Karpas-422 (cell line): ENCODE results near the gene SLC22A1. TPM values are rescaled to one million over a fixed set of nuclear protein-coding genes. Genes with fewer than 3 reads are reported as not detected.

Experiments
- DNase-seq: peaks from one replicate; pipeline ENCODE4 v3.0.0-alpha.2; 2015
- H2AFZ ChIP-seq: fragments of 200-600 bp; sonication (generic); 2 replicates; pipeline ENCODE4 v1.6.1; 2014; ENCODE audit warnings: antibody characterized with exemption, low read length, mixed read lengths
- H3K27ac ChIP-seq: fragments of 200-600 bp; sonication (generic); 2 replicates; pipeline ENCODE4 v1.5.1; 2014; ENCODE audit warnings: mild to moderate bottlenecking, low read length, moderate library complexity
- H3K27me3 ChIP-seq: fragments of 200-600 bp; sonication (generic); 2 replicates; pipeline ENCODE4 v1.6.1; 2014; ENCODE audit warnings: low read length, mixed read lengths
- H3K36me3 ChIP-seq: fragments of 200-600 bp; sonication (generic); 2 replicates; pipeline ENCODE4 v1.6.1; 2014; ENCODE audit warnings: low read length, mixed read lengths; ENCODE audit not compliant: insufficient read depth
- H3K4me1 ChIP-seq: fragments of 200-600 bp; sonication (generic); 2 replicates; pipeline ENCODE4 v1.6.1; 2014; ENCODE audit warnings: mild to moderate bottlenecking, low read length, mixed read lengths
- H3K4me2 ChIP-seq: fragments of 200-600 bp; sonication (generic); 2 replicates; pipeline ENCODE4 v1.6.1; 2014; ENCODE audit warnings: low read length, low read depth, mild to moderate bottlenecking; ENCODE audit not compliant: poor library complexity, severe bottlenecking
- H3K4me3 ChIP-seq: fragments of 200-600 bp; sonication (generic); 2 replicates; pipeline ENCODE4 v1.5.1; 2014; ENCODE audit warnings: mild to moderate bottlenecking, antibody characterized with exemption, low read length, mixed read lengths
- H3K79me2 ChIP-seq: fragments of 200-600 bp; sonication (generic); 2 replicates; pipeline ENCODE4 v1.6.1; 2014; ENCODE audit warnings: mild to moderate bottlenecking, low read length, mixed read lengths
- H3K9ac ChIP-seq: fragments of 200-600 bp; sonication (generic); 2 replicates; pipeline ENCODE4 v1.6.0; 2014; ENCODE audit warnings: low read length
- H3K9me2 ChIP-seq: fragments of 200-600 bp; sonication (generic), shearing (Covaris generic); replicated peaks from 2 replicates; pipeline ENCODE4 v1.6.0; 2014; ENCODE audit warnings: mild to moderate bottlenecking, low read length, moderate library complexity; ENCODE audit not compliant: insufficient read depth
- H3K9me3 ChIP-seq: fragments of 300-700, 200-600 bp; sonication (generic); 2 replicates; pipeline ENCODE4 v1.6.1; 2014; ENCODE audit warnings: low read length, mixed read lengths
- H4K20me1 ChIP-seq: fragments of 200-600 bp; sonication (generic); 2 replicates; pipeline ENCODE4 v1.6.1; 2014; ENCODE audit warnings: mild to moderate bottlenecking, antibody characterized with exemption, low read length, low read depth; ENCODE audit not compliant: insufficient read depth
- total RNA-seq: library from RNA; depleted of rRNA; stranded (reverse); fragments of >200 nt; shearing (Covaris generic); gene quantifications from 2 replicates; pipeline ENCODE4 v1.2.3, GENCODE V29; 2014; ENCODE audit warnings: low replicate concordance

SLC22A1 gene
- total RNA-seq, 1 experiment from 2014 or later = 0.78 TPM

DNA sequence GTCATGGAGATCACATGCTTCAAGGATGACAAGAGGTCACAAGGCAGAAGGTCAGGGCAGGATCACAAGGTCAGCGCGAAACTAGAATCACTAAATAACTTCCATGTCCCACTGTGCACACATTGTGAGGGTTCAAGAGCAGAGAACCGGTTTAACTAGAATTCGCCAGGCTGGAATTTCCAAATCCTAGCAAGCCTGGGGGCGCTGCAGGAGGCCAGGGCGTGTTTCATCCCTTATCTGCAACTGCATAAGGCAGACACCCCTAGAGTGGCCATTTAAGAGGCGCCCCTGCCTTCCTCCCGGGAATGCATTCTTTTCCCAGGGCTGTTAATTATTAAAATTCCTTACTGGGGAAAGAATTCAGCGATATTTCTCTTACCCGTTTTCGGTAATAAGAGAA, 40.2 kb upstream of the SLC22A1 start:
- Histone ChIP-seq H2AFZ (no peak overlapping the region), H3K4me1 (no peaks in the 10 kb centered on the region), H4K20me1 (no peaks in the 10 kb centered on the region)

DNA sequence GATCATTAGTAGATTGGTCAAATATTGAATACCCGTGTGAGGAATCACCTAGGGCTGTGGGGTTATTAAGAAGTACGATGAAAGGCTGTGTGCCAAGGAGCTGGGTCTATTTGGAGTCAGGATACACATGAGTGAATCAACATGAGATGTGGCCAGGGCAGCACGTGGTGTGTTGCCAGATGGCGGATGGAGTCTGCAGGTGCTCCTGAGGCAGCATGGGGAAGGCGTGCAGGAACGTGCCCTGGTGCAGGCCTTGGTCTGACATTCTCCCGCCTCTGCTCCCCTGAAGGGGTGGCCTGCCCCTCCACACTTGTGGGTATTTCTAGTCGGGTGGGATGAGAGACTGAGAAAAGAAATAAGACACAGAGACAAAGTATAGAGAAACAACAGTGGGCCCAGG, 39.0 kb upstream of the SLC22A1 start:
- Histone ChIP-seq H3K4me2 (no peak overlapping the region), H3K9ac (no peak overlapping the region), H3K79me2 (no peaks in the 10 kb centered on the region), H4K20me1 (no peaks in the 10 kb centered on the region), H3K4me1 (no peaks in the 10 kb centered on the region), H3K4me3 (no peak overlapping the region), H3K9me2 (no peaks in the 10 kb centered on the region), H3K27ac (no peak overlapping the region), H3K27me3 (no peaks in the 10 kb centered on the region), H2AFZ (no peak overlapping the region), H3K36me3 (no peaks in the 10 kb centered on the region), H3K9me3 (no peaks in the 10 kb centered on the region)
- DNase-seq = no peak

More for the DNA sequence above, 40.2 kb upstream of the SLC22A1 start:
- no peak for DNase-seq
- Histone ChIP-seq H3K9me3 (no peaks in the 10 kb centered on the region), H3K79me2 (no peaks in the 10 kb centered on the region), H3K9ac (no peak overlapping the region), H3K27me3 (no peaks in the 10 kb centered on the region), H3K4me3 (no peak overlapping the region), H3K4me2 (no peak overlapping the region), H3K27ac (no peak overlapping the region), H3K36me3 (no peaks in the 10 kb centered on the region), H3K9me2 (no peaks in the 10 kb centered on the region)

DNA sequence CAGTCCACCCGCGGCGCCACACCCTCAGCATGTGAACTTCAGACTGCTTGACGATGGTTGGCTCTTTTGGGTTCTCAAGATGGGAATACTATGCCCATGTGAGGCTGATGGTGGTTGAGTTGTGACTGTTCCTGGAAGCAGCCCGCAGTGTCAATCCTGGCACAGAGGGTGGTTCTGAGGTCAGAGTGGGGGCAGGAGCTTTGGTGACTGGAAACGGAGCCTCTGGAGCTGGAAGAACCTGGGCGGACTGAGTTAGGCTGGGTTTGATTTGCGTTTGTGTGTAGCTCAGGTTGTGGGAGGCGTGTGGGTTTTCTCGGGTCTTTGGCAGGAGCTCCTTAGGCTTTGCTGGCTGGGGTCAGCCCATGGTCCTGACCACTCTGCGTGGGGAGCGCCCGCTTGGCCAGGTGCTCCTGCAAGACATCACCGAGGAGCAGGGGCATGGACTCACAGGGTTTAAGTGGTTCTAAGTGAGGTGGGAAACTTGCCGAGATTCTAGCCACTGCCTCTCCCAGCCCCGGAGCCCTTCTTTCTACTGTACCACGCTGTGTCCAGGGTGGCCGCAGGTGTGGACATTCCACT, 37.3 kb upstream of the SLC22A1 start:
- H3K9ac ChIP-seq = no peak overlapping the region
- no peak for DNase-seq
- no peaks in the 10 kb centered on the region for H3K36me3 ChIP-seq
- H3K4me1 ChIP-seq = no peaks in the 10 kb centered on the region
- H3K9me2 ChIP-seq = no peaks in the 10 kb centered on the region
- no peak overlapping the region for H3K27ac ChIP-seq
- H4K20me1 ChIP-seq = no peaks in the 10 kb centered on the region
- no peaks in the 10 kb centered on the region for H3K9me3 ChIP-seq
- no peaks in the 10 kb centered on the region for H3K27me3 ChIP-seq
- no peak overlapping the region for H2AFZ ChIP-seq
- no peaks in the 10 kb centered on the region for H3K79me2 ChIP-seq
- H3K4me3 ChIP-seq = no peak overlapping the region
- no peak overlapping the region for H3K4me2 ChIP-seq

DNA sequence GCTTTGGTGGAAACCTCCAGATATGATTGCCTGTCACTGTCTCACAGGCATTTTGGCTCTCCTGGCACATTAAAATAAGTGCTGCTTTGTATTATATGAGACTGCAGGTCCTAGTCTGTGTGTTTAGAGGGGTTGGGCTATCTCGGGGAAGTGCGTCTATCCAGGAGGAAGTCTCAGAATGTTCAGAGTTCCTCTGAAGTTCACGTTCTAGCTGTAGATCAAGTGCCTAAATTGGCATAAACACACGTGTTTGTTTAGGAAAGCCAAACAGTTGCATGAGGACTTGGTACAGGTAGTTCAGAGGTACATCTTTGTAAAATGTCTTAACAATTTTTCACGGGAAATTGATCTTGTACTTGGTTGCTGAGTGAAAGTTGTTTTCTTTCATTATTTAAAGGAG, 36.4 kb upstream of the SLC22A1 start:
- Histone ChIP-seq H3K9ac (no peak overlapping the region), H4K20me1 (no peaks in the 10 kb centered on the region), H3K4me3 (no peak overlapping the region), H3K27ac (no peak overlapping the region), H3K79me2 (no peaks in the 10 kb centered on the region), H3K4me1 (no peaks in the 10 kb centered on the region), H3K36me3 (no peaks in the 10 kb centered on the region), H2AFZ (no peak overlapping the region), H3K27me3 (no peaks in the 10 kb centered on the region), H3K9me3 (no peaks in the 10 kb centered on the region), H3K4me2 (no peak overlapping the region), H3K9me2 (no peaks in the 10 kb centered on the region)
- DNase-seq = no peak

DNA sequence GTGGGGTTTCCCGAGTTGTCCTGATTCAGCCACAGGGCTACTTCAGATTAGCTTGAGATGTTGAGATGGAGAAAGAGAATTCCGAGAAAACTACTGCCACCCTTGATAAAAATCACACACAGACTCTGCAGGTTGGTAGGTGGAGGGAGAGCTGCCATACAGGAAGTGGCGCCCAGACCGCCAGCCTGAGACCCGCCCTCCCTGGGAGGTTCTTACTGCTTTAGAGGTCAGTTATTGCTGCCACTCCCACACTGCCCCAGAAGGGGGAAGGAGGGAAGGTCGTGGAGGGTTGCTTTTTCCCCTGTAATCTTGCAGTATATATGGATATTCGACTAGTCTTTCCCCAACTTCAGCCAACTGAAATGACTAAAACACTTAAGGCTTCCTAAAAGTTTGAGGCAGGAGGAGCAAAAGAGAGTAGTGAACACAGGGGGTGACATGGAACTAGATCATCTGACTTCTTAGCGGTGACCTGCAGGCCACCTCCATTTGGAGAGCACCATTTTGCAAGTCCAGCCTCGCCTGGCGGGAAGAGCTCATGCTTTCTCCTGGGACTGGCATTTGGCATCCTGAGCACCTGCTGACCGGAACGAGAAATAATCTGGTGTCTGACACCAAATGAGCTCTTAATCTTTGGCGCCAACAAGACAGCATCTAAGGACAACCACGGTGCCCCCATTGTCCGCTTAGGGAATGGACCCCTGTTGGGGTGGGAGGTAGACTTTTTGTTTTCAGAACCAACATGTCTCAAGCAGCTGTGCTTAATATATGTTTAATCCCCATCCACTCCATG, 35.7 kb upstream of the SLC22A1 start:
- Histone ChIP-seq H3K79me2 (no peaks in the 10 kb centered on the region), H3K4me3 (no peak overlapping the region), H3K4me1 (no peaks in the 10 kb centered on the region), H3K4me2 (no peak overlapping the region), H3K9me3 (no peaks in the 10 kb centered on the region), H3K27ac (no peak overlapping the region), H3K36me3 (no peaks in the 10 kb centered on the region), H3K27me3 (no peaks in the 10 kb centered on the region), H2AFZ (no peak overlapping the region), H4K20me1 (no peaks in the 10 kb centered on the region), H3K9me2 (no peaks in the 10 kb centered on the region), H3K9ac (no peak overlapping the region)
- no peak for DNase-seq

DNA sequence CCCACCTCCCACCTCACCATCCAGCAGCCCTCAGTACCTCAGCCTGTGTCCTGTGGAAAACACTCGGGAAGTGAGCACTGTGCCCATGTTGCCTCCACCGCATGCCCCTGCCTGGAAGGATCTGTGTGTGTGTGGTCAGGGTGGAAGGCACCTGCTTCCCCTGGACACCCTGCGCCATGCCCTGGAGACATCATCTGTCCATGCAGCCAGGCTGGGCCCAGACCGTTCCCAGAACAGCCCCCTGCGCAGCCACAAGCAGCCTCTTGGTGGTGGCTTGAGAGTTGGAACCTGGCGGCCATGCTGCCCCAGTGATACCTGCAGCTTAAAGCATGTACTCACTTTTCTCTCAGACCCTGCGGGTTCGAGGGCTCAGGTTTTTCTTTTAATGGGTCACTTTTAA, 34.9 kb upstream of the SLC22A1 start:
- H3K36me3 ChIP-seq = no peaks in the 10 kb centered on the region
- H3K4me3 ChIP-seq = no peak overlapping the region
- H3K27ac ChIP-seq = no peak overlapping the region
- H3K9ac ChIP-seq = no peak overlapping the region
- H3K9me2 ChIP-seq = no peaks in the 10 kb centered on the region
- no peaks in the 10 kb centered on the region for H3K79me2 ChIP-seq
- H3K4me2 ChIP-seq = no peak overlapping the region
- no peaks in the 10 kb centered on the region for H3K4me1 ChIP-seq
- no peaks in the 10 kb centered on the region for H3K9me3 ChIP-seq
- H3K27me3 ChIP-seq = no peaks in the 10 kb centered on the region
- no peaks in the 10 kb centered on the region for H4K20me1 ChIP-seq
- H2AFZ ChIP-seq = no peak overlapping the region
- DNase-seq = no peak

DNA sequence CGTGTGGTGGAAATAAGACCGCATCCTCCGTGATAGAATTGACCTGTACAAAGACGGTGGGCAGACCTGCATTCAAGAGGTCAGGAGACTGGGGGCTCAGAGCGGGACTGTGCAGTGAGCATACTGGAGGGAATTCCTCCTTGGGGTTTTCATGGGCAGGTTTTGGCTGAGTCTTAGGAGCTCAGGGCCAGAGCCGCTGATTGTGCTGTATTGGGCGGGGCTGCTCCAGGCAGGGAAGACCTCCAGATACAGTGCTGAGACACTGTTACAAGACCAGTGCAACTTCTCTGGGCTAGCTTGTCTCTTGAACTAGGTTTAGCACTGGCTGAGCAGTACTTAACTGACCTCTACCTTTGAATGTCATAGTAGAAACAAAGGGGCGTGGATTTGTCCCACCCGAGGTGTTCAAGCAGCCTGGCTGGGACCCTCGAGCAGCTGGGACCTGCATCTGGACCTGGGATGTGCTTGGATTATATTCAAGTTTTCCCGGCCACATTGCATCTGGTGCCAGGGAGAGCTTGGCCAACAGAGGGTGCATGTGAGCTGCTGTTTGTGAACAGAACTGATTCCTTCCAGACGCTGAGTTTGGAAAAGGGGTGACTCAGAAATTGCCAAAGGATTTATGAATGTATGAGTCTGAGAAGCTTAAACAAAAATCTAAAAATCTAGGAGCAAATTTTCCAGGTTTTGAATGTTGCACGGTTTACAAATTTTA, 33.4 kb upstream of the SLC22A1 start:
- Histone ChIP-seq H3K4me3 (no peak overlapping the region), H3K4me1 (no peaks in the 10 kb centered on the region), H3K9ac (no peak overlapping the region), H3K9me3 (no peaks in the 10 kb centered on the region), H2AFZ (no peak overlapping the region), H3K36me3 (no peaks in the 10 kb centered on the region), H3K79me2 (no peaks in the 10 kb centered on the region), H3K27me3 (no peaks in the 10 kb centered on the region), H3K27ac (no peak overlapping the region), H3K4me2 (no peak overlapping the region), H3K9me2 (no peaks in the 10 kb centered on the region), H4K20me1 (no peaks in the 10 kb centered on the region)
- peak; percentile 49 for DNase-seq

DNA sequence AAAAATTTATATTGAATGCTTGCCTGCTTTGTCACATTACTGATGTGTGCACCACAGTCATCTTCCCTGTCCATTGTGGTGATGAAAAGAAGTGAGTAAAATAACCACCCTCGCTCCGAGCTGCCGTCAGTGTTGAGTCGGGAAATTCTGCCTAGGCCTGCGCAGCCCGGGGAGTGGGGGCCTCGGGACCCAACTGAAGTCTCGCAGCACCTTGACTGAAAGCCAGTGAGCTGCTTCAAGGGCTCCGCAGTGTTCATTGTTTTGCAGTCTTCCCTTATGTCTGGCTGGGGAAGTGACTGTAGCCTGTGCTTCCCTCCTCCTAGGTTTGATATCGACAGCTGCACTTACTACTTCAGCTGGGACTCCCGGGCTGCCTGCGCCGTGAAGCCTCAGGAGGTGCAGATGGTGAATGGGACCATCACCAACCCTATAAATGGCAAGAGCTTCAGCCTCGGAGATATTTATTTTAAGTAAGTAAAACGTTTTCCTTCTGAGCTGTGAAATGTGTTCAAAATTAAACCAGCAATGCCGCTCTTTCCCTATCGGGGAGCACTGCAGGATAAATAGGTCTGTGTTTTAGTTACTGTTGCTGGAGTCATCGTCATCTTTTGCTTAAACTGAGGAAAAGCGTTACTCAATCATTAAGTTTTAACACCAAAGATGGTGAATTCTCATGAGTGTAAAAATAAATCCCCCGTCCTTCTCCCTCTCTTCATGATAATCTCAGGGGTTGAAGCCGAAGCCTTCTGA, 32.7 kb upstream of the SLC22A1 start:
- H3K4me2 ChIP-seq = no peak overlapping the region
- no peak for DNase-seq
- no peaks in the 10 kb centered on the region for H4K20me1 ChIP-seq

More for the DNA sequence above, 32.7 kb upstream of the SLC22A1 start:
- Histone ChIP-seq H2AFZ (no peak overlapping the region), H3K9me2 (no peaks in the 10 kb centered on the region), H3K4me3 (no peak overlapping the region), H3K4me1 (no peaks in the 10 kb centered on the region), H3K9ac (no peak overlapping the region), H3K27ac (no peak overlapping the region), H3K36me3 (no peaks in the 10 kb centered on the region), H3K9me3 (no peaks in the 10 kb centered on the region), H3K27me3 (no peaks in the 10 kb centered on the region), H3K79me2 (no peaks in the 10 kb centered on the region)
